Astrocyte of the spinal cord (primary cell): ENCODE data around the gene NR1H3.
"Not testable (repeated sequence)": the region's sequence is repeated elsewhere in the genome, so short reads cannot be mapped to it uniquely, and the experiment has no call there.

Source experiments
- DNase-seq: peaks from one replicate; pipeline ENCODE4 v3.0.0; 2011; ENCODE audit warnings: low read depth, low spot score
- H3K4me3 ChIP-seq: 2 replicates; pipeline ENCODE4 v1.5.1; 2011; ENCODE audit warnings: low read depth, mild to moderate bottlenecking, low read length, moderate library complexity
- in situ Hi-C: cut with HindIII; loops from 2 replicates; pipeline ENCODE4 v1.10.0; 2017; ENCODE audit warnings: low sequenced_read_pairs
- TF ChIP-seq, protein P1 (sequence below): IDR thresholded peaks from 2 replicates; pipeline ENCODE4 v1.5.1; 2012; ENCODE audit warnings: low read depth, mild to moderate bottlenecking, low read length, inconsistent platforms

NR1H3 gene

DNA sequence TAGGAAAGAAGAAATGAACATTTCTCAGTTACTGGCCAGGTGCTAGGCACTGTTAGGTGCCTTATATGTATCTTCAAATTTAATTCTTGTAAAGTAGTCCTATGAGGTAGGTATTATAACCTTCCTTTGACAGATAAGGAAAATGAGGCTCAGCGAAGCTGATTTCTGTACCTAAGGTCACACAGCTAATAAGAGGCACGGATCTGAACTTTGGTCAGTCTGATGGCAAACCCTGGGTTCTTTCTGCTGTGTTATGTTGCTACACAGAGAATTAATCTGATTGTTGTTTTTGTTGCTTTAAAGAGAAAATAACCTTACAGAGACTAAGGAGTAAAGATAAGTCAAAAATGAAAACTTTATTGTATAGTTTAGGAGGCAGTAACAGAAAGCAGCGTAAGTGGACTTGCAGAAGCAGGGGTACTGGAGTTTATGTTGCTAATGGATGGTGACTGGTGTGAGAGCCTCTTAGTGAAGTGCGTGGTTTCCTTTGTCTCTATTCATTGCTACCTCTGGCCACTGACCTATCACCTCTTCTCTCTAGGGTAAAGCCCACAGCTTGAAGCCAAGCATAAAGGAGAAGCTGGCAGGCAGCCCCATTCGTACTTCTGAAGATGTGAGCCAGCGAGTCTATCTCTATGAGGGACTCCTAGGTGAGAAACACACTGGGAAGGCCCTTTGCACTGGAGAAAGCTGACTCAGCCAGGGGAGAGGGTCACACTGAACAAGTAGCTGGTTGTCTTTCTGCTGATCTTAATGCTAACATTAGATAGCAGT lies 50.4 kb downstream of the NR1H3 start:
- TF ChIP-seq, protein P1, sequence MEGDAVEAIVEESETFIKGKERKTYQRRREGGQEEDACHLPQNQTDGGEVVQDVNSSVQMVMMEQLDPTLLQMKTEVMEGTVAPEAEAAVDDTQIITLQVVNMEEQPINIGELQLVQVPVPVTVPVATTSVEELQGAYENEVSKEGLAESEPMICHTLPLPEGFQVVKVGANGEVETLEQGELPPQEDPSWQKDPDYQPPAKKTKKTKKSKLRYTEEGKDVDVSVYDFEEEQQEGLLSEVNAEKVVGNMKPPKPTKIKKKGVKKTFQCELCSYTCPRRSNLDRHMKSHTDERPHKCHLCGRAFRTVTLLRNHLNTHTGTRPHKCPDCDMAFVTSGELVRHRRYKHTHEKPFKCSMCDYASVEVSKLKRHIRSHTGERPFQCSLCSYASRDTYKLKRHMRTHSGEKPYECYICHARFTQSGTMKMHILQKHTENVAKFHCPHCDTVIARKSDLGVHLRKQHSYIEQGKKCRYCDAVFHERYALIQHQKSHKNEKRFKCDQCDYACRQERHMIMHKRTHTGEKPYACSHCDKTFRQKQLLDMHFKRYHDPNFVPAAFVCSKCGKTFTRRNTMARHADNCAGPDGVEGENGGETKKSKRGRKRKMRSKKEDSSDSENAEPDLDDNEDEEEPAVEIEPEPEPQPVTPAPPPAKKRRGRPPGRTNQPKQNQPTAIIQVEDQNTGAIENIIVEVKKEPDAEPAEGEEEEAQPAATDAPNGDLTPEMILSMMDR: no peak
- no peak overlapping the region for H3K4me3 ChIP-seq
- no peak for DNase-seq
- in situ Hi-C loops: no loop called here

- in situ Hi-C loops: no loop called here
- no peak for DNase-seq
- H3K4me3 ChIP-seq: no peak overlapping the region
- TF ChIP-seq, protein P1: no peak
Measured at GRCh38 chr11:47314992-47315391, 57.2 kb downstream of the NR1H3 start.

DNA sequence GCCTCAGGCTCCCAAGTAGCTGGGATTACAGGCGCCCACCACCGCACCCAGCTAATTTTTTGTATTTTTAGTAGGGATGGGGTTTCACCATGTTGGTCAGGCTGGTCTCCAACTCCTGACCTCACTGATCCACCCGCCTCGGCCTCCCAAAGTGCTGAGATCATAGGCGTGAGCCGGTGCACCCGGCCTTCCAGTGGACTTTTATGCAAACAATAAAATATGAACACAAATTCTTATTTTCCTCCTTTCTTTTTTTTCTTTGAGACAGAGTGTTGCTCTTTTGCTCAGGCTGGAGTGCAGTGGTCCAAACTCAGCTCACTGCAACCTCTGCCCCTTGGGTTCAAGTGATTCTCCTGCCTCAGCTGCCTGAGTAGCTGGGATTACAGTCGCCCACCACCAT lies 58.7 kb downstream of the NR1H3 start:
- in situ Hi-C loops, DNase-seq, H3K4me3 ChIP-seq: not testable (repeated sequence)

GRCh38 chr11:47317064-47317828 lies 59.5 kb downstream of the NR1H3 start:
- in situ Hi-C loops: no loop called here
- TF ChIP-seq, protein P1: no peak
- DNase-seq: no peak
- no peak overlapping the region for H3K4me3 ChIP-seq

DNA sequence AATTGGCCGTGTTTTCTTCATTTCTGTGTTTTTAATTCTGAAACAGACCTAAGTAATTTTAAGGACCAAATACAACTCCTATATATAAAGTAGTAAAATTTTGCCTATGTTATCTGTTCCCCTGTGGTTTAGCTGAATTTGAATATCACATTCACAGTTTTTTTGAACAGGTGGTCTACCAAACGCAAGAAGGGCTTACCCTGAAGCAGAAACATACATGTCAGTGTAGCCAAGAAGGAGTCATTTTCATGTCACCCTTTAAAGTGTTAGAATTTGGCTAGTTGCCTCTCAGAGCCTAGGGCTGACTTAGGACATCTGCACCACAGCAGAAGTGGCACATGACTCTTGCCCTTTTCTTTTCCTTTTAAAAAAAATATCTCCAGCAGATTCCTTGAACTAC lies 60.4 kb downstream of the NR1H3 start:
- TF ChIP-seq, protein P1: no peak
- DNase-seq: no peak
- in situ Hi-C loops: no loop called here
- H3K4me3 ChIP-seq: no peak overlapping the region
